ENCODE data around the gene CD99L2. TPM values are rescaled to one million over a fixed set of nuclear protein-coding genes. Genes with fewer than 3 reads are reported as not detected.
A peak's percentile ranks its signal among the peaks of the same experiment; 100 is the strongest.

The CD99L2 gene
- total RNA-seq, 1 donor from 2014 or later = 23.8 TPM

GRCh38 chrX:150768132-150768485, 130.4 kb downstream of the CD99L2 start:
- no peaks in the 10 kb centered on the region for H3K9me3 ChIP-seq
- H3K4me3 ChIP-seq = no peak overlapping the region
- H3K36me3 ChIP-seq = no peaks in the 10 kb centered on the region
- peaks cover 4% of the 10 kb centered on the region for H3K4me1 ChIP-seq
- TF ChIP-seq POLR2A (IDR thresholded peaks at IDR 0.05) (no peak), POLR2AphosphoS5 (IDR thresholded peaks at IDR 0.05; ENCODE audit: insufficient read depth in 1 of 2, low read depth in 1 of 2) (no peak), CTCF (IDR thresholded peaks at IDR 0.05) (no peak)
- no peaks in the 10 kb centered on the region for H3K27me3 ChIP-seq
- no peak overlapping the region for H3K27ac ChIP-seq
- DNase-seq (ENCODE audit: extremely low spot score in 2 of 2) = no peak
- intact Hi-C loops (cut with DNase I) = no loop called here

GRCh38 chrX:150767475-150768131, 130.9 kb downstream of the CD99L2 start:
- intact Hi-C loops (cut with DNase I) = no loop called here
- DNase-seq (ENCODE audit: extremely low spot score in 2 of 2) = no peak
- Histone ChIP-seq H3K36me3 (no peaks in the 10 kb centered on the region), H3K27me3 (no peaks in the 10 kb centered on the region), H3K4me1 (peaks cover 4% of the 10 kb centered on the region), H3K4me3 (no peak overlapping the region), H3K9me3 (no peaks in the 10 kb centered on the region), H3K27ac (no peak overlapping the region)
- no peak for TF ChIP-seq POLR2A (IDR thresholded peaks at IDR 0.05)
- no peak for TF ChIP-seq POLR2AphosphoS5 (IDR thresholded peaks at IDR 0.05; ENCODE audit: insufficient read depth in 1 of 2, low read depth in 1 of 2)
- TF ChIP-seq CTCF (IDR thresholded peaks at IDR 0.05) = no peak

DNA sequence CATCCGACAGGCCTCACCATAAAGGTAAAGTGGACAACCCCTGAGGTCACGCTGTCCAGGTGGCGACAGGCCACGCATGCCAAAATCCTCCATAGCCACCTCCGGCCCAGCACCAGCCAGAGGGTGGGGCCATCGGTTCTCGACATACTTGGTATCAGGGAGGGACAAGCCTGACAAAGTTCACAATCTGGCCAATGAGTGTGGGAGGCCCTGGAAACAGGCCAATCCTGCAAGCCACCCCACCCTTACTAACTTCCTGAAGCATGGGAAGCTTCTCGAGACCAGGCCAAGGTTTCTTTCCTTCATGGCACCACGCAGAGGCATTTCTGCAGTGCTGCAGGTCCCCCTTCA, 131.4 kb downstream of the CD99L2 start:
- Histone ChIP-seq H3K4me3 (no peak overlapping the region), H3K9me3 (no peaks in the 10 kb centered on the region), H3K36me3 (no peaks in the 10 kb centered on the region), H3K27ac (no peak overlapping the region), H3K27me3 (no peaks in the 10 kb centered on the region), H3K4me1 (peaks cover 4% of the 10 kb centered on the region)
- intact Hi-C loops (cut with DNase I) = no loop called here
- DNase-seq (ENCODE audit: extremely low spot score in 2 of 2) = peak in 1 of 2 donors; percentile 87
- no peak for TF ChIP-seq CTCF (IDR thresholded peaks at IDR 0.05)
- no peak for TF ChIP-seq POLR2AphosphoS5 (IDR thresholded peaks at IDR 0.05; ENCODE audit: insufficient read depth in 1 of 2, low read depth in 1 of 2)
- no peak for TF ChIP-seq POLR2A (IDR thresholded peaks at IDR 0.05)

- no peaks in the 10 kb centered on the region for H3K9me3 ChIP-seq
- H3K27me3 ChIP-seq = no peaks in the 10 kb centered on the region
- H3K36me3 ChIP-seq = no peaks in the 10 kb centered on the region
- peak in 1 of 2 donors; percentile 55 for DNase-seq (ENCODE audit: extremely low spot score in 2 of 2)
- H3K27ac ChIP-seq = no peak overlapping the region
- TF ChIP-seq CTCF (IDR thresholded peaks at IDR 0.05) = no peak
- TF ChIP-seq POLR2A (IDR thresholded peaks at IDR 0.05) = no peak
- TF ChIP-seq POLR2AphosphoS5 (IDR thresholded peaks at IDR 0.05; ENCODE audit: insufficient read depth in 1 of 2, low read depth in 1 of 2) = no peak
- no peak overlapping the region for H3K4me3 ChIP-seq
- intact Hi-C loops (cut with DNase I) = no loop called here
- H3K4me1 ChIP-seq = peaks cover 4% of the 10 kb centered on the region
Measured at GRCh38 chrX:150766351-150767044, 132.0 kb downstream of the CD99L2 start.

DNA sequence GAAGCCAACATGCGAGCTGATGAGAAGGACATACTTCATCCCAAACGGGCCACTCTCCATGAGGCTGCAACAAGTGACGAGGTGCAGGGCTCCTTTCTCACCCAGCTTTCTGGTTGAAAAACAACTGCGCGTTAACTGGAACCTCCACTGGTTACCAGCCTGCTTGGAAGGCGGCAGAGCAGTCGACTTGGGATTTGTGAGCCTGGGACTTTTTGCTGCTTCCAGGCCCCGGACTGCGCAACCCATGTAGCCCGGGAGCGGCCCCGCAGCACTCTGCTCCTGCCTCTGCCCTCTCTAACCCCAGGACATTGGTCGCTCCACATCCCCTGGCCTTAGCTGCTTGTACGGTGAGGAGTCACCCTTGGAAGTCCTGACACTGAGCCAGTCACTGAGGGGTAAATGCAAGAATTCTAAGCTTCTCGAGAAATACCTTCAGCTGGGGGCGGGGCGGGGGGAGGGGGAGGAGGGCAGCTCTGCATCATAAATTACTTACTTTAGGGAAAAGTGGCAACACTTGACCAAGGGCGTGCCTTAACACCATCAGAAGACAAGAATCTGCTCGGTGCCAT, 132.6 kb downstream of the CD99L2 start:
- intact Hi-C loops (cut with DNase I) = no loop called here
- DNase-seq (ENCODE audit: extremely low spot score in 2 of 2) = peak in 1 of 2 donors; percentile 77
- Histone ChIP-seq H3K36me3 (no peaks in the 10 kb centered on the region), H3K4me1 (peaks cover 4% of the 10 kb centered on the region), H3K27ac (no peak overlapping the region), H3K27me3 (no peaks in the 10 kb centered on the region), H3K4me3 (no peak overlapping the region), H3K9me3 (no peaks in the 10 kb centered on the region)
- TF ChIP-seq POLR2A (IDR thresholded peaks at IDR 0.05) (no peak), POLR2AphosphoS5 (IDR thresholded peaks at IDR 0.05; ENCODE audit: insufficient read depth in 1 of 2, low read depth in 1 of 2) (no peak), CTCF (IDR thresholded peaks at IDR 0.05) (no peak)
